ENCODE results near the gene ATXN2.

DNA sequence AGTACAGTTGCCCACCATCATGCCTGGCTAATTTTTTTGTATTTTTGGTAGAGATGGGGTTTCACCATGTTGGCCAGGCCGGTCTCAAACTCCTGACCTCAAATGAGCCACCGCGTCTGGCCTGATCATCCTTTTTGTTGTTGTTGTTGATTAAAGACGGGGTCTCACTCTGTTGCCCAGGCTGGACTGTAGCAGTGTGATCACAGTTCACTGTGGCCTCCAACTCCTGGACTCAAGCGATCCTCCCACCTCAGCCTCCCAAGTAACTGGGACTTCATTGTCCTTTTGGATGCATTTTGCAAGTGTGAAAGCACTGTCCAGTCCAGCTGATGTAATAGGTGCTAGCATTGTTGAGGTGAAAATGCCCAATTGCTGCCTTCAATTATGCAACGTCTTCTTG is 27.1 kb upstream of the ATXN2 start:
- TF ChIP-seq ISL1 (CRISPR knock-in tag; IDR thresholded peaks at IDR 0.05) (no peak), OSR1 (CRISPR knock-in tag; IDR thresholded peaks at IDR 0.05) (no peak), ZC3H10 (CRISPR knock-in tag; IDR thresholded peaks at IDR 0.05) (no peak), ZNF565 (CRISPR knock-in tag; conservative IDR thresholded peaks at IDR 0.05; ENCODE audit: low read depth) (no peak), ZFP3 (CRISPR knock-in tag; IDR thresholded peaks at IDR 0.05) (no peak), GLIS3 (CRISPR knock-in tag; IDR thresholded peaks at IDR 0.05) (no peak)
- TF ChIP-seq, protein P1, sequence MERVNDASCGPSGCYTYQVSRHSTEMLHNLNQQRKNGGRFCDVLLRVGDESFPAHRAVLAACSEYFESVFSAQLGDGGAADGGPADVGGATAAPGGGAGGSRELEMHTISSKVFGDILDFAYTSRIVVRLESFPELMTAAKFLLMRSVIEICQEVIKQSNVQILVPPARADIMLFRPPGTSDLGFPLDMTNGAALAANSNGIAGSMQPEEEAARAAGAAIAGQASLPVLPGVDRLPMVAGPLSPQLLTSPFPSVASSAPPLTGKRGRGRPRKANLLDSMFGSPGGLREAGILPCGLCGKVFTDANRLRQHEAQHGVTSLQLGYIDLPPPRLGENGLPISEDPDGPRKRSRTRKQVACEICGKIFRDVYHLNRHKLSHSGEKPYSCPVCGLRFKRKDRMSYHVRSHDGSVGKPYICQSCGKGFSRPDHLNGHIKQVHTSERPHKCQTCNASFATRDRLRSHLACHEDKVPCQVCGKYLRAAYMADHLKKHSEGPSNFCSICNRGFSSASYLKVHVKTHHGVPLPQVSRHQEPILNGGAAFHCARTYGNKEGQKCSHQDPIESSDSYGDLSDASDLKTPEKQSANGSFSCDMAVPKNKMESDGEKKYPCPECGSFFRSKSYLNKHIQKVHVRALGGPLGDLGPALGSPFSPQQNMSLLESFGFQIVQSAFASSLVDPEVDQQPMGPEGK (CRISPR knock-in tag; IDR thresholded peaks at IDR 0.05; ENCODE audit: borderline replicate concordance) = no peak
